Activated naive CD8-positive, alpha-beta T cell treated with anti-CD3 and anti-CD28 coated beads, Interleukin-2, amount 50 U/mL, for 16 hours (primary cell): ENCODE measurements around the gene ZNF148.

ENCODE experiments used
- DNase-seq: peaks from one replicate; pipeline ENCODE4 v3.0.0-alpha.2; 2020; ENCODE audit warnings: low read depth, low spot score

The ZNF148 gene

DNA sequence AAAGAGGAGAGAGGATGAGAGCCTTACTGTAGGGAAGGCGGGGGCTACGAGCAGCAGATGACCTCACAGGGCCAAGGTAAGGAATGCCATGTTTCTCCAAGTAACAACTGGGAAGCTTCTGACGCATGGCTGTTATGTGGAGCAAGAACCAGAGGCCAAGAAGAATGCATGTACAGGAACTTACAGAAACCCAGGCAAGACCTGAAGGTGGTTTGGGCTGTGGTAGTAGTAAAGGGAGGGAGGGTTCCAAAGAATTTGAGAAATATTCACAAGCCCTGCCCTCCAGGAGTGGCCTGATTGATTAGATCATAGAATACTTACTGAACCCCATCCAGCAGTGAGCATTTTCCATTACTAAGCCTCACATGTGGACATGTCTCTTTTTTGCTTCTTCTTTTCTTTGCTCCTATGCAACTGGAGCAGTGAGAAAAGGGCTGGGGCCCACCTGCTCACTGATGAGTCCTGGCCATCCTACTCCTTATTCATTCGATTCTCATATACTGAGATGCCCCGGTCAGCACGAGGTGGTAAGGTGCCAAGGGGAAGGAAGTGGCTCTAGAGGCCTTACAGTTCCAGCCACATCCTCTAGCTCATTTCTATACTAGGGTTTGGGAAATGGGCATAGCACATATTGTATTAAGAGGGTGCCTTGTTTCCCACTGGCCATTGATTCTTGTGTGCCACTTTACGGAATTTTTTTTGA lies 154.2 kb downstream of the ZNF148 start:
- no peak for DNase-seq

GRCh38 chr3:125220183-125220582 lies 154.9 kb downstream of the ZNF148 start:
- DNase-seq = no peak

- no peak for DNase-seq
These were observed 155.8 kb downstream of the ZNF148 start for GRCh38 chr3:125219261-125219701.

DNA sequence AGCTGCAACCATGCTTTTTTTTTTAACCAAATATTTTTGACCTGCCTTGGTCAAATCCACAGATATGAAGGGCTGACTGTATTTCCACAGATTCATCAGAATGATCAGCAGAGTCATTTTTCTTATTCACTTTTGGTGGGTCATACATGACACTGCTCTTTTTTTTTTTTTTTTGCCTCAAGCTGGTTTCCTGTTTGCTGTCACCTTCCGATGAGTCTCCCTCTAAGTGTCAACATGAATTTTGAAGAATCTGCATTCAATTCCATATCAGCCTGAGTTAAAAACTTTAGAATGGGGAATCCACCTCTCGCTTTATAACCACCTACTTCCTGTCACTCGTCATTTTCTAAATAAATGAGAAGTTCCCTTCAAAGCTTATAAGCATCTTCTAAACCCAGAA lies 160.4 kb downstream of the ZNF148 start:
- DNase-seq = no peak

DNA sequence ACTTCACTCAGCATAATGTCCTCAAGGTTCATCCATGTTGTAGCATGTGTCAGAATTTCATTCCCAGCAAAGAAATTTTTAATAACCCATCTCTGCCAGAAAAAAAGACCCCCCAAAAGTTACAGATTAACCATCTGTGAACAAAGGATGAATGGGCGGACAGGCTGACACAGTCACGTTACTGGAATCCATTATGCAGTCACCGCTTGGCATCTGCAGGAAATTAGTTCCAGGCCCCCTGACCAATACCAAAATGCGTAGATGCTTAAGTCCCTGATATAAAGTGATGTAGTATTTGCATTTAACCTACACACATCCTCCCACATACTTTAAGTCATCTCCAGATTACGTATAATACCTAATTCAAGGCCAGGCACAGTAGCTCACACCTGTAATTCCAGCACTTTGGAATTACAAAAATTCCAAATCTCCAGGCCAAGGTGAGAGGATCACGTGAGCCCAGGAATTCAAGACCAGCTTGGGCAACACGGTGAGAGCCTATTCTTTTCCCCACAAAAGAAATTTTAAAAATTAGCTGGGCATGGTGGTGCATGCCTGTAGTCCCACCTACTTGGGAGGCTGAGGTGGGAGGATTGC lies 161.1 kb downstream of the ZNF148 start:
- no peak for DNase-seq

- no peak for DNase-seq
These were observed 161.8 kb downstream of the ZNF148 start for GRCh38 chr3:125213364-125213755.

DNA sequence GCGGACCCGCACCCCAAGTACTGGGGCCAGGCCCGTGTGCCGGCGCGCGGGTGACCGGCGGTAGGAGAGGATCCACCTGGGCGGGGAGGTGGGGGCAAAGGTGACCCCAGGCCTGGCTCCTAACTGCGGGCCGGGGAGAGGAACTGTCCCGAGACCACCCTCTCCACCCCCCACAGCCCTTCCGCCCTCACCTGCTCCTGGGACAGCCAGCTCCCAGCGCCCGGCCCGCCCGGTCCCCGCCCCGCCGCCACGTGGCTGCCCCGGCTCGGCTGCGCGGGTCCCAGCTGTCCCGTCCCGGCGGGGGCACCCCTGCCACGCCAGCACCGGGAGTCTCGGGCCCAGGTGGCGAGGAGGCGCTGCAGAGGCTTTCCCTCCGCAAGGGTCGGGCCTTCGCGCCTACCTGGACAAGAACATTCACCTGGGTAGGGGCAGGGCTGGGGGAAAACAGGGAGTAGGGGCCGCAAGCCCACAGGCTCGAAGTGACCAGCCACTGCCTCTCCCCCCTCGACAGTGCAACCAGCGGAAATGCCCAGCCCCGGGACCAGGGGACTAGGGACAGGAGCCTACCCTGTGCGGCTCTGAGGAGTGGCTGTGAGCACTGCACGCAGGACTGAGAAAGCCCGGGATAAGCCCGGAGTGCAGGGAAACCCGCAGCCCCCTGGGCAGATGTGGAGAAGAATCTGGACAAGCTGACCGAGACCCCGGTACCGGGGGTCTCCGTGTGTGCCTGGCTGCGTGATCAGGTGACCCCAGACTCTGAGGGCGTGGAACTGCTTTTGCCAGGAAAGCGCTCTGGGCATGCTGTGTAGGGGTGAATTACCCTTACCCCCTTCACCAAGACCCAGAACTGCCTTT lies 162.4 kb downstream of the ZNF148 start, which contains the start of gene SLC12A8:
Gene SLC12A8 (minus strand): TSS at position 240 of the 855 bp plus-strand sequence. CDS start 1,399 bp downstream, outside the sequence.
- no peak for DNase-seq

GRCh38 chr3:125212091-125212508 lies 163.0 kb downstream of the ZNF148 start:
- no peak for DNase-seq

GRCh38 chr3:125211523-125212090 lies 163.5 kb downstream of the ZNF148 start:
- DNase-seq = no peak

DNA sequence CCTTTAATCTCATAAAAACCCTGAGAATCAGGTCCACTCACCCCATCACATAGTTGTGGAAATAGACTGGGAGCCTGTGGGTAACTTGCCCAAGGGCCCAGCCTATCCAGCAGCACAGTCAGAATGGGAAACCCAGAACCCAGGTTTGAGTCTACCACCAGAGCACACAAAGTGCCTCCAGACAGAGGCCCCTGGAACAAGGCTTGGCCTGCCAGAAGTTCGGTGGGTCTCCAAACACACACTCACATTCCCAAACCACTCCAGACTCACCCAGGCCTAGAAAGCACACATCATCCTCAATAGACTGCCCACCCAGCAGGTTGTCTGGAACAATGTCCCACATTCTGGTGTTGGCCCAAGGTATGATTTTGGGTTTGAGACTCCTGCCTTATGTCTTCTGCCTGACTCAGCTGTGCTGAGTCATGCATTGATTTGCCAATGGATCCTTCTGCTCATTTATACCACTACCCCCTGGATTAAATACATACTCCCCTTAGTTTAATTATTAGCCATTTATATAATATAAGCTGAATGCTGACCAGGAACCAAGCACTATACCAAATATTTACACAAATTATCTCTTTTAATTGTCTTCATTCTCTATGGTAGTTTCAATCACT lies 167.1 kb downstream of the ZNF148 start:
- no peak for DNase-seq

GRCh38 chr3:125207507-125207906 lies 167.6 kb downstream of the ZNF148 start:
- no peak for DNase-seq

DNA sequence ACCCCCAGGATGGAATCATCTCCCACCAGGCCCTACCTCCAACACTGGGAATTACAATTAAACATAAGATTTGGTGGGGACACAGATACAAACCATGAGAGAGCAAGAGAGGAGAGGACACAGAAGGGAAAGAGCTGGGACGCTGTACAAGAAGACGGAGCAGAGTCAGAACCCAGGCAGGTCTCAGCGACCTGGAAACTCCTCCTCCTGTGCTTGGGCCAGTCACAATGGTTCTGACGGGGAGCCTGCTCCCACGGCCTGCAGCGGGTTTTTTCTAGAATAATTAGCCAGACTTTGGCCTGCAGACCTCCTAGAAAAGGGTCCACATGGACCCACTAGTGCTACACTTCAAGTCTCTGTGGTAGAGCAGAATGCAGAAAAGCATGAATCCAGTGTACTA lies 168.2 kb downstream of the ZNF148 start:
- DNase-seq = no peak

GRCh38 chr3:125203731-125204130 lies 171.4 kb downstream of the ZNF148 start:
- no peak for DNase-seq

- no peak for DNase-seq
These were observed 172.9 kb downstream of the ZNF148 start for GRCh38 chr3:125202197-125202596.

DNA sequence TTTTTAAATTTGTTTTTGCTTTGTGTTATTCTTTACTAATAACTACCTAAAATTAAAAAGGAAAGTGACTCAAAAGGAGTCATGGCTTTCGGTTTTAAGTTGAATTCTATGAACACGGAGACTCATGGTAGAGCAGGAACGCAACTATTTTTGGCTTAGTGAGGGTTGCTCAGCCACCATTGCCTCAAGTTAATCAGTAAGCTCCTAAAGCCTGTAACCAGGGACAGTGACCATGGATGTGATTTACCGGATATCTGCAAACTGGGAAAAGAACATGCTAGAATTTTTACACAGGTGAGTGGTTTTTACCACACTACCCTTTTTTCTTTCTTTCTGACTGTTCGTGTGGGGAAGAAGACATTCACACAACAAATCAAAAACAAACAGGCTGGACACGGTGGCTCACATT lies 174.4 kb downstream of the ZNF148 start:
- no peak for DNase-seq

GRCh38 chr3:125194849-125195601 lies 180.1 kb downstream of the ZNF148 start:
- no peak for DNase-seq

GRCh38 chr3:125194061-125194848 lies 180.9 kb downstream of the ZNF148 start:
- no peak for DNase-seq

DNA sequence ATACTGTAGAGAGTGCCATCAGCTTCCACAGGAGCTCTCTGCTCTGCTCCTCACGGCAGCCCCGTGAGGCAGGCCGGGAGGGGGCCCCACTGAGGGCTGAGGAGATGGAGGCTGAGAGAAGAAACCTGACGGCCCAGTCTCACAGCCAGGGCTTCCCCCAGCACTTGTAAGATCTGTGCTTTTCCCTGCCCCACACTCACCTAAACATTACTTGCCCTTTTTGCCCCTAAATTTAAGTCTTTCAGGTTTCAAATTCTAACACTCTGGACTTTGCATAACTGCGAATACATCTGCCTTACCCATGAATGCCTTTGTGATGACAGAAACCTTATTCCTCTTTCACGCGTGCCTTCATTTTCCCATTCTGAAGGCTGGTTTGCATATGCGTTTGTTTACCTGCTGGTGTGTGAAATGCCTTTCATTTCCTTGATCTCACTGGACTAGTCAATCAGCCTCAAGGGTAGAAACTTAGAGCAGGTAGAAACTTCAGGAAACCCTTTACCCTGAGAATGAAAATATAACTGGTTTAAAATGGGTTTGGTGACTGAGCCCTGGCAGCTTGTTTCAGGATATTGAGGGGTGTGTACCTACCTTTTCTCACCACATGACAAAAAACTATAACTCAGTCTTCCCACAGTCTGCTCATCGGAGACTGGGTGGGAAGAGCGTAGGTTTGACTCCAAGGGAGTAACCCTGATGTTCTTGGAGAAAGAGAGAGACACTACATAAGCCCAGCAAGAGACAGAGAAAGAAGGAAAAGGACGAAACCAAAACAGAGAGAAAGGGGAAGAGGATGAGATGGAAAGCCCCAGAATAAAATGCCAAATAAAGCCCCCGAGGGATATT lies 182.7 kb downstream of the ZNF148 start:
- DNase-seq = no peak

- no peak for DNase-seq
These were observed 183.4 kb downstream of the ZNF148 start for GRCh38 chr3:125191730-125192129.
